HCT116 (cell line): ENCODE measurements around the gene TMEM212. TPM values are rescaled to one million over a fixed set of nuclear protein-coding genes. Genes with fewer than 3 reads are reported as not detected.

Experiments
- ATAC-seq: fragments of 200-7000 bp; cut with Tn5 transposase; 2 replicates; pipeline ENCODE4 v1.9.1; 2020; ENCODE audit warnings: mild to moderate bottlenecking, moderate library complexity
- BruUV-seq: library from RNA; stranded (reverse); fragments of 400-500 nt; replicated peaks from 2 replicates; lab custom pipeline; 2021; lab: Mats Ljungman, UMichigan
- CTCF ChIA-PET: fragments of 300-600 bp; sonication (Branson Sonifier 250); formaldehyde crosslinking; loops from one replicate; lab custom pipeline; 2021; ENCODE audit warnings: antibody characterized with exemption; lab: Charles Lee
- POLR2A ChIA-PET: fragments of 300-600, 350-600 bp; sonication (Branson Sonifier 250); formaldehyde crosslinking; loops from one replicate; lab custom pipeline; 2021; ENCODE audit warnings: antibody characterized with exemption; lab: Charles Lee
- RAD21 ChIA-PET, 2 experiments: fragments of 300-600 bp; sonication (Branson Sonifier 250); formaldehyde crosslinking; loops; one replicate each; lab custom pipeline; 2023; ENCODE audit warnings: low total read pairs in 2 of 2; ENCODE audit not compliant: uncharacterized antibody in 2 of 2, unreplicated experiment in 2 of 2, low non-redundant PET in 1 of 2; lab: Charles Lee
- DNase-seq: peaks from one replicate; pipeline ENCODE4 v3.0.0-alpha.2; 2010; ENCODE audit warnings: low read depth, low spot score
- H2AFZ ChIP-seq: fragments of 200-600 bp; shearing (Covaris generic), sonication (generic); 2 replicates; pipeline ENCODE4 v1.6.1; 2017; ENCODE audit warnings: low read depth, mixed run types, mixed read lengths, antibody characterized with exemption, low read length; ENCODE audit not compliant: poor library complexity, severe bottlenecking
- H3K27ac ChIP-seq: 2 replicates; pipeline ENCODE4 v1.5.1; 2012; ENCODE audit warnings: low read depth, low read length
- H3K27me3 ChIP-seq: fragments of 200-600 bp; sonication (generic); 2 replicates; pipeline ENCODE4 v1.6.1; 2016; ENCODE audit warnings: mixed run types, low read length, mixed read lengths; ENCODE audit not compliant: insufficient read depth
- H3K36me3 ChIP-seq, 2 experiments: fragments of 200-500 bp in 1 of 2; fragments of 200-600 bp in 1 of 2; sonication (Bioruptor generic) in 1 of 2; sonication (generic) in 1 of 2; 2 replicates each; pipeline versions ENCODE4 v1.5.1 to v1.6.1; 2014 to 2016; ENCODE audit warnings: low read length in 2 of 2, inconsistent platforms in 1 of 2, mixed read lengths in 1 of 2, mixed run types in 1 of 2; ENCODE audit not compliant: insufficient read depth in 2 of 2, control insufficient read depth in 1 of 2
- H3K4me1 ChIP-seq, 2 experiments: fragments of 200-600 bp in 1 of 2; sonication (generic) in 1 of 2; 2 replicates each; pipeline versions ENCODE4 v1.5.1 to v1.6.1; 2012 to 2017; ENCODE audit warnings: low read length in 2 of 2, inconsistent platforms in 1 of 2, mild to moderate bottlenecking in 1 of 2, mixed read lengths in 1 of 2, mixed run types in 1 of 2, moderate library complexity in 1 of 2; ENCODE audit not compliant: insufficient read depth in 2 of 2, control insufficient read depth in 1 of 2
- H3K4me2 ChIP-seq: fragments of 200-600 bp; sonication (generic); 2 replicates; pipeline ENCODE4 v1.6.1; 2017; ENCODE audit warnings: mixed run types, low read length, mixed read lengths
- H3K4me3 ChIP-seq, 2 experiments: fragments of 200-600 bp in 1 of 2; sonication (generic) in 1 of 2; replicated peaks in 1 of 2; 2 replicates each; pipeline ENCODE4 v1.5.1; 2011 to 2016; ENCODE audit warnings: low read length in 2 of 2, control low read depth in 1 of 2, low read depth in 1 of 2, mild to moderate bottlenecking in 1 of 2, mixed read lengths in 1 of 2, mixed run types in 1 of 2
- H3K79me2 ChIP-seq: fragments of 200-600 bp; sonication (generic); 2 replicates; pipeline ENCODE4 v1.6.1; 2017; ENCODE audit warnings: mild to moderate bottlenecking, mixed run types, low read length, moderate library complexity, mixed read lengths; ENCODE audit not compliant: insufficient read depth
- H3K9ac ChIP-seq: fragments of 200-600 bp; sonication (generic); 2 replicates; pipeline ENCODE4 v1.6.1; 2016; ENCODE audit warnings: low read length, mixed read lengths
- H3K9me2 ChIP-seq: fragments of 200-600 bp; sonication (generic), shearing (Covaris generic); 2 replicates; pipeline ENCODE4 v1.6.1; 2017; ENCODE audit warnings: mixed run types, mild to moderate bottlenecking, moderate library complexity; ENCODE audit not compliant: insufficient read depth
- H3K9me3 ChIP-seq, 2 experiments: fragments of 200-500 bp in 1 of 2; fragments of 200-600 bp in 1 of 2; sonication (Bioruptor generic) in 1 of 2; sonication (generic) in 1 of 2; 2 replicates each; pipeline ENCODE4 v1.6.1; 2014 to 2017; ENCODE audit warnings: low read length in 2 of 2, mixed read lengths in 2 of 2, inconsistent platforms in 1 of 2, low read depth in 1 of 2, mild to moderate bottlenecking in 1 of 2, mixed run types in 1 of 2, moderate library complexity in 1 of 2; ENCODE audit not compliant: control insufficient read depth in 1 of 2, insufficient read depth in 1 of 2
- H4K20me1 ChIP-seq: fragments of 200-600 bp; sonication (generic), shearing (Covaris generic); 2 replicates; pipeline ENCODE4 v1.6.1; 2017; ENCODE audit warnings: mixed run types, mild to moderate bottlenecking, moderate library complexity; ENCODE audit not compliant: insufficient read depth
- CBX3 ChIP-seq: IDR thresholded peaks from 2 replicates; pipeline ENCODE4 v1.6.1; 2012; ENCODE audit warnings: low read depth
- CEBPB ChIP-seq: IDR thresholded peaks from 2 replicates; pipeline ENCODE4 v1.6.1; 2012; ENCODE audit warnings: low read depth
- EGR1 ChIP-seq: IDR thresholded peaks from 2 replicates; pipeline ENCODE4 v1.6.1; 2012; ENCODE audit warnings: low read depth
- ELF1 ChIP-seq: IDR thresholded peaks from 2 replicates; pipeline ENCODE4 v1.6.1; 2012; ENCODE audit warnings: low read depth, borderline replicate concordance
- EZH2phosphoT487 ChIP-seq: fragments of 200-600 bp; IDR thresholded peaks from 2 replicates; pipeline ENCODE4 v1.6.1; 2018; ENCODE audit warnings: antibody characterized with exemption, borderline replicate concordance
- FOSL1 ChIP-seq: IDR thresholded peaks from 2 replicates; pipeline ENCODE4 v1.6.1; 2012; ENCODE audit warnings: low read depth
- JUND ChIP-seq: IDR thresholded peaks from 2 replicates; pipeline ENCODE4 v1.6.1; 2012
- POLR2A ChIP-seq: IDR thresholded peaks from 2 replicates; pipeline ENCODE4 v1.7.0; 2011; ENCODE audit warnings: borderline replicate concordance; ENCODE audit not compliant: insufficient read depth, insufficient read length; ENCODE audit errors: extremely low read depth
- RAD21 ChIP-seq: IDR thresholded peaks from 2 replicates; pipeline ENCODE4 v1.6.1; 2012; ENCODE audit warnings: low read depth, mild to moderate bottlenecking
- SIN3A ChIP-seq: IDR thresholded peaks from 2 replicates; pipeline ENCODE4 v1.6.1; 2012; ENCODE audit warnings: low read depth
- SP1 ChIP-seq: IDR thresholded peaks from 2 replicates; pipeline ENCODE4 v1.6.1; 2012; ENCODE audit warnings: low read depth
- TCF7L2 ChIP-seq: IDR thresholded peaks from 2 replicates; pipeline ENCODE4 v1.7.0; 2011; ENCODE audit warnings: borderline replicate concordance, inconsistent platforms; ENCODE audit not compliant: insufficient read depth, insufficient read length; ENCODE audit errors: extremely low read depth
- YY1 ChIP-seq: IDR thresholded peaks from 2 replicates; pipeline ENCODE4 v1.6.1; 2011; ENCODE audit warnings: low read length, low read depth, moderate library complexity, mild to moderate bottlenecking; ENCODE audit not compliant: insufficient replicate concordance; ENCODE audit errors: extremely low read depth
- ZFX ChIP-seq: fragments of 450-650 bp; IDR thresholded peaks from 2 replicates; pipeline ENCODE4 v1.6.1; 2017
- ZNF274 ChIP-seq: fragments of 200-500 bp; sonication (Bioruptor generic); IDR thresholded peaks from 2 replicates; pipeline ENCODE4 v1.6.1; 2014; ENCODE audit warnings: mild to moderate bottlenecking, low read depth, low read length, inconsistent platforms
- intact Hi-C: fragments of 100-400 bp; cut with micrococcal nuclease; formaldehyde crosslinking; loops from 2 replicates; pipeline ENCODE4 v1.10.0; 2022
- total RNA-seq: library from RNA; stranded (reverse); gene quantifications from one replicate; pipeline ENCODE4 v1.2.1, GENCODE V29; 2021; ENCODE audit not compliant: unreplicated experiment
- TF ChIP-seq, protein P1 (sequence below): IDR thresholded peaks from 2 replicates; pipeline ENCODE4 v1.6.1; 2011; ENCODE audit warnings: mild to moderate bottlenecking, low read length, moderate library complexity; ENCODE audit not compliant: insufficient replicate concordance; ENCODE audit errors: extremely low read depth
- TF ChIP-seq, protein P2 (sequence below): IDR thresholded peaks from 2 replicates; pipeline ENCODE4 v1.6.1; 2012
- TF ChIP-seq, protein P3 (sequence below): IDR thresholded peaks from 2 replicates; pipeline ENCODE4 v1.6.1; 2012; ENCODE audit warnings: low read depth
- TF ChIP-seq, protein P4 (sequence below): IDR thresholded peaks from 2 replicates; pipeline ENCODE4 v1.6.1; 2012

The TMEM212 gene
- total RNA-seq, 1 experiment from 2014 or later, result not detected

DNA sequence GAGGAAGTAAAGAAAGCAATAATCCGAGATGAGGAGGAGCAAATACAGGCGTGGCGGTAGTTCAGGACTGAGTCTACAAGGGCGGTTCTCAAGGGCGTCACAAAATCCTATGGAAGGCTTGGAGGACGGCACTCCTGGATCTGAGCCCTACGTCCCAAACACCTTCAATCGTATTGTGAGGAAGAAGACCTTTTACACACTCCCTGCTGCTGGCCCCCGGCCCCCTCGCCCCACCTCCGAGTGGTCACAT, 33.6 kb upstream of the TMEM212 start (continued):
- TF ChIP-seq, protein P1, sequence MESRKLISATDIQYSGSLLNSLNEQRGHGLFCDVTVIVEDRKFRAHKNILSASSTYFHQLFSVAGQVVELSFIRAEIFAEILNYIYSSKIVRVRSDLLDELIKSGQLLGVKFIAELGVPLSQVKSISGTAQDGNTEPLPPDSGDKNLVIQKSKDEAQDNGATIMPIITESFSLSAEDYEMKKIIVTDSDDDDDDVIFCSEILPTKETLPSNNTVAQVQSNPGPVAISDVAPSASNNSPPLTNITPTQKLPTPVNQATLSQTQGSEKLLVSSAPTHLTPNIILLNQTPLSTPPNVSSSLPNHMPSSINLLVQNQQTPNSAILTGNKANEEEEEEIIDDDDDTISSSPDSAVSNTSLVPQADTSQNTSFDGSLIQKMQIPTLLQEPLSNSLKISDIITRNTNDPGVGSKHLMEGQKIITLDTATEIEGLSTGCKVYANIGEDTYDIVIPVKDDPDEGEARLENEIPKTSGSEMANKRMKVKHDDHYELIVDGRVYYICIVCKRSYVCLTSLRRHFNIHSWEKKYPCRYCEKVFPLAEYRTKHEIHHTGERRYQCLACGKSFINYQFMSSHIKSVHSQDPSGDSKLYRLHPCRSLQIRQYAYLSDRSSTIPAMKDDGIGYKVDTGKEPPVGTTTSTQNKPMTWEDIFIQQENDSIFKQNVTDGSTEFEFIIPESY, result no peak
- TF ChIP-seq CEBPB (no peak), SP1 (no peak), JUND (no peak), EGR1 (no peak), SIN3A (no peak)
- TF ChIP-seq, protein P2, sequence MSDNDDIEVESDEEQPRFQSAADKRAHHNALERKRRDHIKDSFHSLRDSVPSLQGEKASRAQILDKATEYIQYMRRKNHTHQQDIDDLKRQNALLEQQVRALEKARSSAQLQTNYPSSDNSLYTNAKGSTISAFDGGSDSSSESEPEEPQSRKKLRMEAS, result no peak

DNA sequence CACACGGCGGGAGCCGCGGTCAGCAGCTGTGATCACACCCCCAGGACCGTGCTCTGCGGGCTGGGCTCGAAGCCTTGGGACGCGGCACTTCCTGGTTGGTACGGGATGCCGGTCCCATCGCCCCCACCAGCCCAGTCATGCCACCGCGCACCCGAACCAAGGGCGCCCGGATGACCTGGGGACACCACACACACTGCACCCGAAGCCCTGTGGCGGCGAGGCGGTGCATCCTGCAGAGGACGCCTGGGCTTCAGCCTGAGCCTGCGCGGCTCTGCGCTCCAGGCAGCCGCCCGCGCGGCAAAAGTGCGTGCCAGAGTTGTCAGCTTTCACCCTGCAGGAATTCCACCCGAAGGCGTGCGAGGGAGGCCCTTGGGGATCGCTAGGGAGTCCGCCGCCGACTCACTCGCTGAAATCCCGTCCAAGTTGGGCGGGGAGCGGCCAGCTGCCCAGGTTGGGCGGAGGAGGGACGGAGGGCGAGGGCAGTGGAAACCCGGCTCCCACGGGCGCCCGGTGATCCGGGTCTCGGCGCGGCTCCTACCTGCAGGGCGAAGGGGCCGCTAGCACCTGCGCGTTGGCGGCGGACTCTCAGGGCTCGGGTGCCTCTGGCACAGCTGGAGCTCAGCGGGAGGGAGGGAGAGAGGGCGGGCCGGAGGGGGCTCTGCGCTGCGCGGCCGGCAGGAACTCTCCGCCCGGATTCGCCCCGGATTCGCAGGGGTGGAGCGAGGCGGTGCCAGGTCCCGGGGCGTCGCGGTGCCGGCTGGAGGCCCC, 33.1 kb upstream of the TMEM212 start, which contains the start of gene PLD1:
Gene PLD1, minus strand, starts transcription at position 623 of the 768 bp plus-strand sequence. CDS start 72,432 bp downstream, outside the sequence.
- RAD21 ChIA-PET, result interaction anchor here in 1 of 2 experiments (1.1 kb wide), 1 partner anchor 22 kb away, joined by 4 read pairs; no protein-coding TSS in a partner anchor
- Histone ChIP-seq H3K4me1 (peaks cover 8 to 50% of the 10 kb centered on the region in 2 experiments; a peak in 3 of 4 replicates), H3K4me2 (peak within 1 kb of the TSS; percentile 97), H4K20me1 (no peaks in the 10 kb centered on the region), H3K27ac (peak within 1 kb of the TSS; percentile 87), H2AFZ (peak within 1 kb of the TSS; percentile 91), H3K9ac (peak within 1 kb of the TSS; percentile 68), H3K9me2 (no peaks in the 10 kb centered on the region), H3K9me3 (no peaks in the 10 kb centered on the region), H3K4me3 (peak within 1 kb of the TSS; percentile 65 to 78), H3K27me3 (no peaks in the 10 kb centered on the region), H3K36me3 (no peaks in the 10 kb centered on the region), H3K79me2 (no peaks in the 10 kb centered on the region)
- ATAC-seq (peak; percentile 86), DNase-seq (peak; percentile 63)
- intact Hi-C loops, result loop anchor here (10.0 kb wide), 1 partner anchor 65 kb away; no protein-coding TSS in a partner anchor
- POLR2A ChIA-PET, result interaction anchor here (0.7 to 1.6 kb wide), 2 partner anchors 18 to 20 kb away, joined by 3 to 6 read pairs; no protein-coding TSS in a partner anchor
- CTCF ChIA-PET, result interaction anchor here (0.8 to 2.0 kb wide), 5 partner anchors 20 to 38 kb away, joined by 3 to 8 read pairs (median 4); no protein-coding TSS in a partner anchor
- no TSS peak for BruUV-seq
- no peak for TF ChIP-seq EZH2phosphoT487
- no peak for TF ChIP-seq ZNF274
- TF ChIP-seq SP1, result no peak
- TF ChIP-seq TCF7L2, result peak; percentile 73
- TF ChIP-seq, protein P3, sequence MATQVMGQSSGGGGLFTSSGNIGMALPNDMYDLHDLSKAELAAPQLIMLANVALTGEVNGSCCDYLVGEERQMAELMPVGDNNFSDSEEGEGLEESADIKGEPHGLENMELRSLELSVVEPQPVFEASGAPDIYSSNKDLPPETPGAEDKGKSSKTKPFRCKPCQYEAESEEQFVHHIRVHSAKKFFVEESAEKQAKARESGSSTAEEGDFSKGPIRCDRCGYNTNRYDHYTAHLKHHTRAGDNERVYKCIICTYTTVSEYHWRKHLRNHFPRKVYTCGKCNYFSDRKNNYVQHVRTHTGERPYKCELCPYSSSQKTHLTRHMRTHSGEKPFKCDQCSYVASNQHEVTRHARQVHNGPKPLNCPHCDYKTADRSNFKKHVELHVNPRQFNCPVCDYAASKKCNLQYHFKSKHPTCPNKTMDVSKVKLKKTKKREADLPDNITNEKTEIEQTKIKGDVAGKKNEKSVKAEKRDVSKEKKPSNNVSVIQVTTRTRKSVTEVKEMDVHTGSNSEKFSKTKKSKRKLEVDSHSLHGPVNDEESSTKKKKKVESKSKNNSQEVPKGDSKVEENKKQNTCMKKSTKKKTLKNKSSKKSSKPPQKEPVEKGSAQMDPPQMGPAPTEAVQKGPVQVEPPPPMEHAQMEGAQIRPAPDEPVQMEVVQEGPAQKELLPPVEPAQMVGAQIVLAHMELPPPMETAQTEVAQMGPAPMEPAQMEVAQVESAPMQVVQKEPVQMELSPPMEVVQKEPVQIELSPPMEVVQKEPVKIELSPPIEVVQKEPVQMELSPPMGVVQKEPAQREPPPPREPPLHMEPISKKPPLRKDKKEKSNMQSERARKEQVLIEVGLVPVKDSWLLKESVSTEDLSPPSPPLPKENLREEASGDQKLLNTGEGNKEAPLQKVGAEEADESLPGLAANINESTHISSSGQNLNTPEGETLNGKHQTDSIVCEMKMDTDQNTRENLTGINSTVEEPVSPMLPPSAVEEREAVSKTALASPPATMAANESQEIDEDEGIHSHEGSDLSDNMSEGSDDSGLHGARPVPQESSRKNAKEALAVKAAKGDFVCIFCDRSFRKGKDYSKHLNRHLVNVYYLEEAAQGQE, result no peak
- TF ChIP-seq SIN3A, result no peak; the same call in 1 of the 2 replicates
- TF ChIP-seq, protein P4, sequence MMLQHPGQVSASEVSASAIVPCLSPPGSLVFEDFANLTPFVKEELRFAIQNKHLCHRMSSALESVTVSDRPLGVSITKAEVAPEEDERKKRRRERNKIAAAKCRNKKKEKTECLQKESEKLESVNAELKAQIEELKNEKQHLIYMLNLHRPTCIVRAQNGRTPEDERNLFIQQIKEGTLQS, result no peak
- peak; percentile 65 for TF ChIP-seq ELF1
- TF ChIP-seq POLR2A, result peak; percentile 37
- TF ChIP-seq RAD21, result no peak
- TF ChIP-seq EGR1, result peak; percentile 61; the same call in 1 of the 2 replicates
- peak; percentile 80 for TF ChIP-seq CBX3
- TF ChIP-seq YY1, result peak; percentile 3
- no peak; the same call in 1 of the 2 replicates for TF ChIP-seq CEBPB
- peak; percentile 4; the same call in 1 of the 2 replicates for TF ChIP-seq ZFX
- no peak; the same call in 1 of the 2 replicates for TF ChIP-seq FOSL1
